NOMO-1 treated with DMSO at 0.1 percent for 48 hours (cell line): Measurements from ENCODE around the gene TEKTIP1.

Experiments
- DNase-seq: peaks from one replicate; lab custom pipeline; 2025; ENCODE audit not compliant: unreplicated experiment; lab: John Stamatoyannopoulos, UW

The TEKTIP1 gene

DNA sequence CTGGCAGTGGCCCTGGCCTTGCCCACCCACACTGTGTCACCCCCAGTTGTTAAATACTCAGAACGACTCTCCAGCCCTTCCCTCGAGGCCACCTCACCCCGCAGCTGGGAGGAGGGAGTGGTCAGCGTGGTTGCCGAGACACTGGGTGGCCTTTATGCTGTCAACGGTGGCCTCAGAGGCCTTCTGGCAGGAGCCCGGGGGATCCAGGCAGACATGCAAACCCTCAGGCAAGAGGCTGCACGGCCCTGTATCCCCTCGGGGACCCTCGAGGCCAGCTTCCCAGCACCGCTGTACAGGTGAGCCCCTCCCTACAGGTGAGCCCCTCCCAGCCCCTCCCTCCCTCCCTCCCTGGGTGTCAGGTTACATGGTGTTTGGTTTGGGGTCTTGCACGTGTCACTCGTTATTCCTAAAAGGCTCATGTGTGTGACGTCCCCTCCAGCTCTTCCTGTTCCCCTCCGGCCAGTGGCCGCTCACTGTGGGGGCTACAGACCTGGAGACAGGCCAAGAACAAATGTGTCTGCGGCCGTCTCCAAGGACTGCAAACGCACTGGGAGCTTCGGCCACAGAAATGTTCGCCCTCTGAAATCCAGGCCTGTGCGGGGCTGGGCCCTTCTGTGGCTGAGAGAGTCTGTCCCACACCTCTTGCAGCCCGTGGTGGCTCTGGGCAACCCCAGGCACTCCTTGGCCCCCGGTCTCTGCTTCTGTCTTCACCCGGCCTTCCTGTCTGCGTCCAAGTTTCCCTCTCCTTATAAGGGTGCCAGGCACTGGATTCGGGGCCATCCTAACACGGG lies at the start of gene TEKTIP1:
Gene TEKTIP1 (plus strand): TSS at position 210 of the 791 bp plus-strand sequence. CDS start 4 bp downstream, at position 214.
- no peak for DNase-seq

DNA sequence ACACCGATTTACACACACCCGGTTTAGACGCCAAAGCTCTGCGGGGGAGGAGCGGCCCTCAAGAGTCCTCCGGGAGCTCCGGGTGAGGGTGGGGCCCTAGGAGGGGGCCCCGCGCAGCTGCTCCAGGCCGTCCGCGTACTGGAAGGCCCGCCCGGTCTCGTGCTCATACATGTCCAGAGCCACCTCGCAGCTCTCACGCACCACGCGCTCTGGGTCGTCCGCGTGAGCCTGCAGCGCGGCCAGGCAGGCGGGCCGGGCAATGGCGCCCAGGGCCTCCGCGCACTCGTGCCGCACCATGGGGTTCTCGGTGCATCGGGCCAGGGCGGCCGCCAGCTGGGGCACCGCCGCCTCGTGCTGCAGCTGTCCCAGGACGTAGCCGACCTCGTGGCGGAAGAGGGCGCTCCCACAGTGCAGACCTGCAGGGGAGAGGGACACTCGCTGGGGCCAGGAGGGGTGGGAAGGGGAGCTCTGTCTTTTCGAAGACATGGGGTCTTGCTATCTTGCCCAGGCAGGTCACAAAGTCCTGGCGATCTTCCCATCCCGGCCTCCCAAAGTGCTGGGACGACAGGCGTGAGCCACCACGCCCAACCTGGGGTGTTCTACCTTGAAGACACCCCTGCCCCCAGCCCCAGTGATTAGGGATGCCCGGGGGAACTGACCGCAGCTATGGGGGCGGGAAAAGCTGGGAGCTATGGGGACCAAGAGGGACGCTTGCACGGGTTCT lies 47.4 kb upstream of the TEKTIP1 start:
- no peak for DNase-seq

DNA sequence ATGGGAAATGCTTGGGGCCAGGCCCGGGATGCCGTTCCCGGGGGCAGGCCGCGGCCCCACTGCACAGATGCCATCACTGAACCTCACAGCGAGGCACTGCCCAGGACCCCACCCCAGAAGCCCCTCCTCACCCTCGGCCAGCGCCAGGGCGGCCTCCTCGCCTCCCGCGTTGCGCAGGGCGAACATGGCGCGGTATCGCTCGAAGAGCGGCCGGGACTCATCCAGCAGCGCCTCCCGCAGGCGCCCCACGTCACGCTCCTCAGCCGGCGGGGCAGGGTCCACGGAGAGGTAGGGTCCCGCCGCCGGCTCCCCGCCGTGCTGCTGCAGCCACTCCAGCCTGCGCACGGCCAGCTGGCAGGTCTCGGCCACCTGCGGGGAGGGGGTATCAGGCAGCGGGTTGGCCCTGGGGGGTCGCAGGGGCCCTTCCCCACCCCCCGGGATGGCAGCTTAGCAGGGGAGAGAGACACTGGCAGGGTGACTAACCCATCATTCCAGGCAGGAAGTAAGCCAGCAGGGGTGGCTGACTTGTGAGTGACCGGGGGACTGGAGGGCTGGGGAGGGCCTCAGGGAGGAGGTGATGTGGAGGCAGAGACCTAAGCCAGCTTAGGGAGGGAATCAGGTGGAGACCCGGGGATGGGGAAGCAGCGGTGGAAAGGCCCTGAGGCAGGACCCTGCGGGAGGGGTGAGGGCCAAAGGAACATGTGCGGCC lies 46.7 kb upstream of the TEKTIP1 start:
- DNase-seq, result no peak

DNA sequence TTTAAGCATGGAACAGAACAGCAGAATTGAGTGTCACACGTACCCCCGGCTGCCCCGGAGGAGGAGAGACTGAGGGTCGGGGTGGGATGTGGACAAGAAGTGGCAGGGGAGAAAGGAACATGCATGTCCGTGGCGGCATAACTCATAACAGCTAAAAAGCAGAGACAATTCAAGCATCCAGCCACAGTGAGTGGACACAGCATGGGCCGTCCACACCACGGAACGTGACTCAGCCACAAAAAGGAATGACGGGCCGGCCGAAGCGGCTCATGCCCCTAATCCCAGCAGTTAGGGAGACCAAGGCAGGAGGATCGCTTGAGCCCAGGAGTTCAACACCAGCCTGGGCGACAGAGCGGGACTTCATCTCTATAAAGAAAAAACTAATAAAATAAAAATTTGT lies 46.1 kb upstream of the TEKTIP1 start:
- no peak for DNase-seq

DNA sequence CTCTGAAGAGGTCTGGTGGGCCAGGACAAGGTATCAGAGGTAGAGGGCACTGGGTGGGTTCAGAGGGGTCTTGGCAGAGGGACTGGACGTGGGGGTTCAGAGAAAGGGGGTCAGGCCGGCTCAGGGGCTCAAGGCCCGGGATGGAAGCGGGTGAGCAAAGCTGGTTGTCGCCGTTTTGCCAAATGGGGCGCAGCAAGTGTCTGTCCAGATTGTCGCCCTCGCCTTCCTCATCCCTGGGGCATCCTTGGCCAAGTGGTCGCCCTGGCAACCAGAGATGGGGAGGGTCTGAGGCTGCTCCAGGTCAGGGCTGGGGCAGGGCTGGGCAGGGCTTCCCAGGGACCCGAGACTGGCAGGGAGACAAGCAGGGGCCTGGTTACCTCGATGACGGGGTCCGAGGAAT lies 45.3 kb upstream of the TEKTIP1 start:
- DNase-seq, result no peak

DNA sequence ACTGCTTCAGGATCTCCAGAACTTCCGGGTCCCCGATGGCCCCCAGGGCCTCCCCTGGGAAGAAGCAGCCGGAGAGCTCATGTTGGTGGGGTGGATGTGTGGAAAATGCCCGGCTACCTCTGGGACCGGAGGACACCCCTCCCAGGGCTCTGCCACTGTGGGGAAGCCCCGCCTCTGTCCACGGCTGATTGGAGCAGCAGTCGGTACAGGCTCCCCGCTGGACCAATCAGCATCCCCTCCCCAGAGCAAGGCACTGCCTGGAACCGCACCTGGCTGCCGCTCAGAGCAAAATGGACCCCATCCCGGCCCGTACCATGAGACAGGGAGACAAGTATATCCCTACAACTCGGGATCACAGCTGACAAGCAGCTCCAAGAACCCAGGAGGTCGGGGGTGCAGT lies 44.9 kb upstream of the TEKTIP1 start:
- no peak for DNase-seq

DNA sequence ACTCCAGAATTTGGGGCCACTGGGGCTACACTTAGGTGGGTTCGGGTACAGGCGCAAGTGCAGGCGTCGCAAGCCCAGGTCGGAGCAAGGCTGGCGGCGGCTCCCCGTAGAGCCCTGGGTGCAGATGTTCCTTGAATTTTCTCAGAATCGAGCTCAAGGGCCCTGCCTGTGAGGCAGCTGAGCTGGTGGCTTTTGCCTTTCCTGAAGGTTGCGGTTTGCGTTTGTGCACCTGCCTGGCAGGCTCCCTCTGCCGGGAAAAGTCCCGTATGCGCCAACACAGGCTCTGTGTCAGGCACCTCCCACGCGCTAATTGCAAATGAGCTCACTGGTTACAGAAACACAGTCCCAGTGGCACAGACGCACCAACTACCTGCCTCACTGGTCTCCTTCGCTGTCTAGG lies 44.4 kb upstream of the TEKTIP1 start:
- DNase-seq, result no peak

DNA sequence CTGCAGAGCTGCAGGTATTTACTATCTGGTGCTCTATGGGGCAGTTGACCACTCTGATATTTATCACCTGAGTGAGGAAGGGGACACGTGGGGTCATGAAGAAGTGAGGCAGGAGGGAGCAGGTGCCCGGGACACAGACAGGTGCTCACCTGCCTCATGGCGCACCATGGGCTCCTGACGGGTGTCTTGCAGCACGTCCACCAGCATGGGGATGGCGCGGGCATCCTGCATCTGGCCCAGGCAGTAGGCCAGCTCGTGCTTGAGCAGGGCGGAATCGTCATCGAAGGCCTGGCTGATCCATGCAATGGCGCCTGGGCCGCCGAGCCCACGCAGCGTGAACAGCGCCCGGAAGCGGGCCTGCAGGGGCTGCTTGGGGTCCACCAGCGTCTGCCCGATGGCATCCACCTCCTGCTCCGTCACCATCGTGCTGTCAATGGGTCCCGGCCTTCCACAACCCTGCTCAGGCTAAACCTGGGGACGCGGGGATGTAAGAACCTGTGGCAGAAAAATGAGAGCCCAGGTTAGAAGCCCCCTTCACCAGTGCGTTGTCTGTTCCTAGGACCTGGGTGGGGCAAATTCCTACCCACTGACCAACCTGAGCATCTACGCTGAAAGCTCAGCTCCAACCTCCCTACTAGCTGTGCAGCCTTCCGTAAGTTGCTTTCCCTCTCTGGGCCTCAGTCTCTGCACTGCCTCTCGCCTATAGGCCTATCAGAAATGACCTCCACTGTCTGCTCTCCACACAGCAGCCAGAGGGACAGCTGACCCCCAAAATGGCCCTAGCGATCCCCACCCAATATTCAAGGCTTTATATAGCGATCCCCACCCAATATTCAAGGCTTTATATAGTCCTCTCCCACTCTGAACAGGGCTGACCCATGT lies 42.3 kb upstream of the TEKTIP1 start:
- DNase-seq, result no peak

DNA sequence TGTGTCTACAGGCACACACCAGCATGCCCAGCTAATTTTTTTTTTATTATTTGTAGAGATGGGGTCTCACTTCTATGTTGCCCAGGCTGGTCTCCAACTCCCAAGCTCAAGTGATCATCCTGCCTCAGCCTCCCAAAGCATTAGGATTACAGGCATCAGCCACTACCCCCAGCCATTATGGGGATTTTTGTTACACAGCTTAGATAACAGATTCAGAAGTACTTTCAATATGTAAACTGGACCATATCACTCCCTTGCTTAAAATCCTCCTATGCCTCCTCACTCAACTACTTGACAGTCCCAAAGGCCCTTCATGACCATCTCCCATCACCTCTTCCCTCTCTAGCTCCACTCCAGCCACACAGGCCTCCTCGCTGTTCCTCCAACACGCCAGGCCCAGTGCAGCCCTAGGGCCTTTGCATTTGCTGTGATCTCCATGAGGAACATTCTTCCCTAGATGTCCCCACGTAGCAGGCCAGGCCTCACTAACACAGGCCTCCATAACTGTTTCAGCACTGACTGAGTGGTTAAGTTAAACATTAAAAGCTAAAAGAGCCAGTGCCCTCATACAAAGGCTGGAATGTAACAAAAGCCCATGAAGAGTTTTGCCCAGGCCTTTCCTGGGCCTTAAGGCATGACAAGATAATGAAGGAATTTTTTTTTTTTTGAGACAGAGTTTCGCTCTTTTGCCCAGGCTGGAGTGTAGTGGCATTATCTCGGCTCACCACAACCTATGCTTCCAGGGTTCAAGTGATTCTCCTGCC lies 41.0 kb upstream of the TEKTIP1 start:
- DNase-seq, result no peak

DNA sequence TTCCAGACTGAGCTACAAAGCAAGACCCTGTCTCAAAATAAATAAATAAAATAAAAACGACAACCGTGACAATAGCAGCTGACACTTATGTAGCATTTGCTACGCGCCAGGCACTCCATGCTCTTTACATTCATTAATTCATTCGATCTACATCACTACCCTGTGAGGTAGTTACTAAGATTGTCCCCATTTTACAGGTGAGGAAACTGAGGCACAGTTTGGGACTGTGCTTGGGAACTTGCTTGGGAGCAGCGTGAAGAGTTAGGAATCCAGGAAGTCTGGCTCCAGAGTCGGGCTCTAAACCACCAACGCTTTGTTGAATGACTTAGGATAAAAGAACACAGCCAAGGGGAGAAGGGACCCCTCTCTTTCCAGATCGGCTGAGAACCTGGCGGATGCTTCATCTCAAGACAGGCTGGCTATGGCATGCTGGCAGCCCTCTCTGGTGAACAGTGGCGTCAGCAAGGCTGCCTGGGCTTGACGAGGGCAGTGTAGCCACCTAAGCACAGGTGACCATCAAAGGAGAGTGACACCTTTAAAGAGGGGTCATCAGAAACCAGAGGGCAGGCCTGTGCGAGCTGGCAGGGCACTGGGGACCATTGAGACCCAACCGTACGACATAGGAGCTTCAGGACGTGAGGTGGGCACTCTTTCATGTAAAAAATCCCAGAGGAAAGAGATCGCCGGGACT lies 39.1 kb upstream of the TEKTIP1 start:
- DNase-seq, result no peak

DNA sequence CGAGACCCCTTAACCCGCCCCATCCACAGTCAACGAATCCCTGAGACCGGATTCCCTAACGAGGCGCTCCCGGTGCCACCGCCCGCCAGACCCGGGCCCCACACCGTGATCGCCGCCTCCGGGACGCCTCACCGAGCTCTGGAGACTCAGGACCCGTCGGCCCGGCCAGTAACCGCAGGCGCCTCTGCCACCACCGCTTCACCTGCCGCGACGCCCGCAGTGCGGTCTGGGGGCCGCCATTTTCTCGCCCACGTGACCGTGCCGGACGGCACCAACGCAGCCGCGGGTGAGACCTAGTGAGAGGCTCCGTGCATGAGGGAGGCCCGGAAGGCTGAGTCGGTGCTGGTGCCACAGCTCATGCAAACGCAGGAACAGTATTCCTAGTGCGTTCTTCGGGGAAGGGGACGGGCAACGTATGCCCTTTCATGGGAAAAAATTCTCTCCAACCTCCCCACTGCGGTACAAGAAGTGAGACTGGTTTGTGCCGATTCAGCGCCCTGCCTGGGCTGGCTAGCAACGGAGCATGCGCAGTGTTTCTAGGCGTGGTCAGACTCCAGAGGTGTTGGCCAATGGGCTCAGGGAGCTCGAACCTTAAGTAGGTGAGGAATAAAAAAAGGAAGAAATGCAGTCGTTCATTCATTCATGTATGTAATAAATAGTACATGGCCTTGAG lies 38.4 kb upstream of the TEKTIP1 start, which contains the start of gene DOHH:
Gene DOHH (minus strand): TSS at position 246 of the 673 bp plus-strand sequence. CDS start 3,860 bp downstream, outside the sequence.
- DNase-seq, result peak; percentile 93

DNA sequence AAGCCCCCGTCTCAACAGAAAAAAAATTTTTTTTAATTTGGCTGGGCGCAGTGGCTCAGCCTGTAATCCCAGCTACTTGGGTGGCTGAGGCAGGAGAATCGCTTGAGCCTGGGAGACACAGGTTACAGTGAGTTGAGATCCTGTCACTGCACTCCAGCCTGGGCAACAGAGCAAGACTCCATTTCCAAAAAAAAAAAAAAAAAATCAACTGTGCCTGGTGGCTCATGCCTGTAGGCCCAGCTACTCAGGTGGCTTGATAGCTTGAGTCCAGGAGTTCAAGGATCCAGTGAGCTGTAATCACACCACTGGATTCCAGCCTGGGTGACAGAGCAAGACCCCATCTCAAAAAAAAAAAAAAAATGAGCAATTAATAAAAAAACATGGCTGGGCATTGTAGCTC lies 37.2 kb upstream of the TEKTIP1 start:
- DNase-seq, result no peak

DNA sequence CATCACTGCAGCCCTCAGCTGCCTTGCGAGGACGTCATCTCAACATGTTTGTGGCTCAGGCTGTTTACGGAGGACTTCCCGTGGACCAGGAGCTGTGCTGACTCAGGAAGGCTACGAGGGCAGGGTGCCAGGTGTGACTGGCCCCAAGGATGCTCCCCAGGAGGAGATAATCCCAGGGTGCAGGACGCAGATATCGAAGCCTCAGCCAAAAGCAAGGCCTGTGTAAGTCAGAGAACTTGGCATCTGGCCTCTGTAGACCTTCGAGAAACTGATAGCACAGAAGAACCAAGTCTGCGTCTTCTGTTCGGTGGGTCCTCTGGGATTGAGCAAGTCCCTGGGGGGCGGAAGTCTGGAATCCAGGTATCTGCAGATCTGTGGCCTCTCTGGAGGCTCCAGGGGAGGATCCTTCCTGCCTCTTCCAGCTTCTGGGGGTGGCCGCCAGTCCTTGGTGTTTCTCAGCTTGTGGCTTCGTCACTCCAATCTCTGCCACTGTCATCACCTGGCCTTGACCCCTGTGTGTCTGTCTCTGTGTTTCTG lies 35.9 kb upstream of the TEKTIP1 start:
- DNase-seq, result no peak

DNA sequence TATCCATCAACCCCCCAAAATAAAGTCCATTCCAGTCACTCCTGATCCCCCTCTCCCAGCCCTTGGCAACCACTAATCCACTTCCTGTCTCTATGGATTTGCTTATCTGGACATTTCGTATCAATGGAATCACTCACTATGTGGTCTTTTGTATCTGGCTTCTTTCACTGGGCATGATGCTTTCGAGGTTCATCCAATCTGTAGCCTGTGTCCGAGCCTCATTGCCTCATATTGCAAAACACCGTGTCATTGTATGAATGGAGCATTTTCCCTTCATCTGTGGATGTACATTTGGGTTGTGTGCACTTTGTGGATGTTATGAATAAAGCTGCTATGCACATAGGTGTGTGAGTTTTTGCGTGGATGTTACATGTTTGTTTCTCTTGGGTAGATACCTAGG lies 34.2 kb upstream of the TEKTIP1 start:
- no peak for DNase-seq

DNA sequence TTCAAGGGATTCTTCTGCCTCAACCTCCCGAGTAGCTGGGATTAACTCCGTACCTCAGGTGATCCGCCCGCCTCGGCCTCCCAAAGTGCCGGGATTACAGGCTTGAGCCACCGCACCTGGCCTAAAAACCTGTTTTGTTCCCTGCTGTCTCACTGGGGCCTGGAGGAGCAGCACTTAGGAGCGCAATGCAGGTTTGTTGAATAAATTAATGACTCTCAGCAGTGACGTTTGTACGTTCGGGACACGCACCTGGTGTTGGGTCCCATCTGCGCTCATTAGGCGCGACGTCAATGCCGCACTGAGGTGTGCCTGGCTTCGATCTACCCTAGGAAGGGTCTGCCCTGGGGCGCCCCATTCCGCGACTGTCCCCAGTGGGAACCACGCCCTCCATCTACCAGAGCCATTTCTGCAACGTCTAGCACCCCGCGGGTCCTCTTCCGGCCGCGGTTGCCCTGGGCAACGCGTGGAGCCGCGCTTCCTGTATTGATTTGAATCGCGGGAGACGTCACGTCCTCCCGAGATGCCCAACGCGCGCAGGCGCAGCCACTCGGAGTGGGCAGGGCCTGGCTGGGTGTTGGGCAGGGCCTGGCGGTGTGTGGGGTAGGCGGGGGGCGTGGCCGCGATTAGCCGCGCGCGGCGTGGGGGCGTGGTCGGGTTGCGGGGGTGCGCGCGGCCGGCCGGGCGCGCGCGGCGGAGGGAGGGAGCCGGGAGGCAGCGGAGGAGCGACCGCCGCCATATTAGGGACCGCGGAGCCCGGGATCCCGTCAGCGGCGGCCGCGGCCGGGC lies 33.2 kb upstream of the TEKTIP1 start, which contains the start of gene FZR1:
Gene FZR1 (plus strand): TSS at position 714 of the 786 bp plus-strand sequence. CDS start 16,679 bp downstream, outside the sequence.
- DNase-seq, result peak; percentile 94

DNA sequence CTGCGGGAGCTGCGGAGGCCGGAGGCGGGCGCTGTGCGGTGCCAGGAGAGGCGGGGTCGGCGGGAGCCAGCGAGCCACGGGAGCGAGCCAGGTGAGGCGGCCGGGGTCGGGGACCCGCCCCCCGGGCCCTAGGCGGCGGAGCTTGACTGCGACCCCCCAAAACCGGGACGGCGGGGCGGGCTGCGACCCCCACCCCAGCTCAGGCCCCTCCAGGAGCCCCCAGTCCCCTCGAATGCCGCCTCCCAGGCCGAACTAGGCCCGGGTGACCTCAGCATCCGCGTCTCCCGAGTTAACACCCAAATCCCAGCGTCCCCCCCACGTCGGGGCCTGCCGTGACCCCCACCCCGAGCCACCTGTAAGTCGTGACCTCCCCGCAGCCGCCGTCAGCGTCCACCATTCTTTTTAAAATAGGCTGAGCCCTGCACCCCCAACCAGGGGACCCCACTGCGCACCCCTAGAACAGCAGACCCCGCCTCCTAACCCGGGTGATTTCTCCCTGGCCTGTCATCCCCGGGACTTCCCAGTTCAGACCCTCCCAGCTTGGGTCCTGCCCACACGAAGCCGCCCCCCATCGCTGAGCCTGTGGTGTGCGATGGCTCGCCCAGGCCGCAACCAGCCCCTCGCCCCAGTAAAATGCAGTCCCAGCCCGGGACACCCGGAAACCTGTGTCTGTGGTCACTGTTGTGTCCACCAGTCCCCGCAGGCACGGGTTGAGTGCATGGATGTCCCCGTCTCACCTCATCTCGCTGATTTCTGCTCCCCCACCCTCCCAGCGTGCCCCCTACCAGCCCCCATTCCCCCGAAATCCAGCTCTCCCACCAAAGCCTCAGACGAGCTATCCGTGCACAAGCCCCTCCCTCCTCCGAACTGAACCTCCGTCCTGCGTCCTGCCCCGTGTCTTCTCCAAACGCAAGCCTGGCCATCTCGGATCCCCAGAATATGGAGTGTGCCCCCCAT lies 32.3 kb upstream of the TEKTIP1 start:
- DNase-seq, result no peak
